A673 (cell line): ENCODE data around the gene PDE6B.

Source experiments
- EZH2 ChIP-seq: fragments of 200-600 bp; sonication (generic); IDR thresholded peaks from 2 replicates; pipeline ENCODE4 v1.6.1; 2017; ENCODE audit warnings: borderline replicate concordance, low read depth, mild to moderate bottlenecking, mixed read lengths, antibody characterized with exemption, low read length; ENCODE audit not compliant: poor library complexity, severe bottlenecking
- TF ChIP-seq, protein P1 (sequence below): fragments of 300-800, 200-600 bp; sonication (generic); conservative IDR thresholded peaks from 2 replicates; pipeline ENCODE4 v1.5.1; 2017; ENCODE audit warnings: low read depth, mild to moderate bottlenecking, antibody characterized with exemption, low read length, moderate library complexity, mixed read lengths

DNA sequence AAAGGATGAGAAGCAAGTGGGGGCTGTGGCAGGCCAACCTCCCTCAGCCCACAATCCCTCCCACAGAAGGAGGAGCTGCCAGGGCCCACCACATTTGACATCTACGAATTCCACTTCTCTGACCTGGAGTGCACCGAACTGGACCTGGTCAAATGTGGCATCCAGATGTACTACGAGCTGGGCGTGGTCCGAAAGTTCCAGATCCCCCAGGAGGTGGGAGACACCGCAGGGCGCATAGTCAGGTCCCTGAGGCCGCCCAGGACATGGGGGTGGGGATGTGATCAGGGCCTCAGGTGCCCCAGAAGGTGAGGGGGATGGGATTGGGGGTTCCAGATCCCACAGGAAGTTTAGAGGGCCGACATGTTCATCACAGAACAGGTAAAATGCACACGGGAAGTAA, 35.0 kb downstream of the PDE6B start:
- TF ChIP-seq, protein P1, sequence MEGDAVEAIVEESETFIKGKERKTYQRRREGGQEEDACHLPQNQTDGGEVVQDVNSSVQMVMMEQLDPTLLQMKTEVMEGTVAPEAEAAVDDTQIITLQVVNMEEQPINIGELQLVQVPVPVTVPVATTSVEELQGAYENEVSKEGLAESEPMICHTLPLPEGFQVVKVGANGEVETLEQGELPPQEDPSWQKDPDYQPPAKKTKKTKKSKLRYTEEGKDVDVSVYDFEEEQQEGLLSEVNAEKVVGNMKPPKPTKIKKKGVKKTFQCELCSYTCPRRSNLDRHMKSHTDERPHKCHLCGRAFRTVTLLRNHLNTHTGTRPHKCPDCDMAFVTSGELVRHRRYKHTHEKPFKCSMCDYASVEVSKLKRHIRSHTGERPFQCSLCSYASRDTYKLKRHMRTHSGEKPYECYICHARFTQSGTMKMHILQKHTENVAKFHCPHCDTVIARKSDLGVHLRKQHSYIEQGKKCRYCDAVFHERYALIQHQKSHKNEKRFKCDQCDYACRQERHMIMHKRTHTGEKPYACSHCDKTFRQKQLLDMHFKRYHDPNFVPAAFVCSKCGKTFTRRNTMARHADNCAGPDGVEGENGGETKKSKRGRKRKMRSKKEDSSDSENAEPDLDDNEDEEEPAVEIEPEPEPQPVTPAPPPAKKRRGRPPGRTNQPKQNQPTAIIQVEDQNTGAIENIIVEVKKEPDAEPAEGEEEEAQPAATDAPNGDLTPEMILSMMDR, result no peak
- no peak for TF ChIP-seq EZH2
